IMR-90 (cell line): ENCODE data around the gene MYLK4. TPM values are rescaled to one million over a fixed set of nuclear protein-coding genes. Genes with fewer than 3 reads are reported as not detected.

Experiments
- ATAC-seq: fragments of 200-7000 bp; cut with Tn5 transposase; 2 replicates; pipeline ENCODE4 v1.9.1; 2020; ENCODE audit warnings: low read depth, mild to moderate bottlenecking, moderate library complexity
- BruUV-seq: library from RNA; stranded (reverse); fragments of 400-500 nt; replicated peaks from 2 replicates; lab custom pipeline; 2021; lab: Mats Ljungman, UMichigan
- CTCF ChIA-PET: fragments of 300-600 bp; formaldehyde crosslinking; extraction: SDS; loops from one replicate; lab custom pipeline; 2021; ENCODE audit warnings: antibody characterized with exemption; lab: Yijun Ruan, JAX
- POLR2A ChIA-PET: fragments of 300-600 bp; sonication (Branson Sonifier 250); formaldehyde crosslinking; loops from one replicate; lab custom pipeline; 2022; ENCODE audit warnings: antibody characterized with exemption; ENCODE audit not compliant: unreplicated experiment; lab: Charles Lee
- DNase-seq: peaks from one replicate; pipeline ENCODE4 v3.0.0; 2013
- H2AFZ ChIP-seq: replicated peaks from 2 replicates; pipeline ENCODE3; 2013; ENCODE audit warnings: low read length, mild to moderate bottlenecking; ENCODE audit not compliant: poor library complexity
- H2AK5ac ChIP-seq: 2 replicates; pipeline ENCODE4 v1.6.1; 2013; ENCODE audit warnings: low read depth, low read length, inconsistent platforms
- H2AK9ac ChIP-seq: replicated peaks from 2 replicates; pipeline ENCODE3; 2013; ENCODE audit warnings: mild to moderate bottlenecking, low read depth, low read length, moderate library complexity; ENCODE audit not compliant: poor library complexity
- H2BK120ac ChIP-seq: 2 replicates; pipeline ENCODE4 v1.6.1; 2013; ENCODE audit warnings: low read depth, low read length, inconsistent platforms
- H2BK15ac ChIP-seq: 3 replicates; pipeline ENCODE4 v1.6.1; 2013; ENCODE audit warnings: low read depth, low read length, inconsistent platforms
- H2BK20ac ChIP-seq: 2 replicates; pipeline ENCODE4 v1.6.1; 2013; ENCODE audit warnings: low read depth, mild to moderate bottlenecking, inconsistent platforms, low read length, moderate library complexity
- H2BK5ac ChIP-seq: 2 replicates; pipeline ENCODE4 v1.6.1; 2013; ENCODE audit warnings: mild to moderate bottlenecking, low read depth, low read length, inconsistent platforms; ENCODE audit not compliant: poor library complexity, severe bottlenecking
- H3K14ac ChIP-seq: replicated peaks from 2 replicates; pipeline ENCODE4 v1.6.1; 2013; ENCODE audit warnings: low read depth, low read length, inconsistent platforms
- H3K18ac ChIP-seq: 2 replicates; pipeline ENCODE4 v1.6.1; 2013; ENCODE audit warnings: low read depth, low read length, control low read depth
- H3K23ac ChIP-seq: 2 replicates; pipeline ENCODE4 v1.6.1; 2013; ENCODE audit warnings: low read depth, low read length, inconsistent platforms
- H3K27ac ChIP-seq: 2 replicates; pipeline ENCODE4 v1.5.1; 2013; ENCODE audit warnings: mild to moderate bottlenecking, control low read depth, low read length; ENCODE audit not compliant: insufficient read depth
- H3K27me3 ChIP-seq: 2 replicates; pipeline ENCODE4 v1.6.1; 2013; ENCODE audit warnings: low read length; ENCODE audit not compliant: control insufficient read depth, insufficient read depth
- H3K36me3 ChIP-seq: 2 replicates; pipeline ENCODE4 v1.6.1; 2013; ENCODE audit warnings: low read length, mixed read lengths; ENCODE audit not compliant: control insufficient read depth, insufficient read depth
- H3K4ac ChIP-seq: 2 replicates; pipeline ENCODE4 v1.6.1; 2013; ENCODE audit warnings: low read depth, low read length, inconsistent platforms
- H3K4me1 ChIP-seq: 2 replicates; pipeline ENCODE4 v1.6.1; 2013; ENCODE audit warnings: low read length, mixed read lengths; ENCODE audit not compliant: control insufficient read depth, insufficient read depth
- H3K4me2 ChIP-seq: 2 replicates; pipeline ENCODE4 v1.6.1; 2013; ENCODE audit warnings: low read depth, mild to moderate bottlenecking, control low read depth, low read length, moderate library complexity
- H3K4me3 ChIP-seq: 2 replicates; pipeline ENCODE4 v1.5.1; 2013; ENCODE audit warnings: low read depth, mild to moderate bottlenecking, control low read depth, low read length, moderate library complexity; ENCODE audit not compliant: insufficient read depth
- H3K56ac ChIP-seq: 2 replicates; pipeline ENCODE4 v1.6.1; 2013; ENCODE audit warnings: low read length, inconsistent platforms; ENCODE audit not compliant: insufficient read depth; ENCODE audit errors: extremely low read depth
- H3K79me1 ChIP-seq, 2 experiments: 2 replicates each; pipeline ENCODE4 v1.6.1; 2013; ENCODE audit warnings: low read length in 2 of 2, inconsistent platforms in 1 of 2, low read depth in 1 of 2
- H3K9ac ChIP-seq: 2 replicates; pipeline ENCODE4 v1.6.1; 2013; ENCODE audit warnings: low read depth, low read length, control low read depth
- H3K9me1 ChIP-seq: 2 replicates; pipeline ENCODE4 v1.6.1; 2013; ENCODE audit warnings: low read length, inconsistent platforms; ENCODE audit not compliant: insufficient read depth
- H3K9me3 ChIP-seq: 2 replicates; pipeline ENCODE4 v1.6.1; 2013; ENCODE audit warnings: low read length; ENCODE audit not compliant: control insufficient read depth, insufficient read depth
- H4K20me1 ChIP-seq: 2 replicates; pipeline ENCODE4 v1.6.1; 2013; ENCODE audit warnings: low read length, inconsistent platforms; ENCODE audit not compliant: insufficient read depth
- H4K5ac ChIP-seq: 2 replicates; pipeline ENCODE4 v1.6.1; 2013; ENCODE audit warnings: mild to moderate bottlenecking, low read depth, low read length, control low read depth
- H4K8ac ChIP-seq, 2 experiments: 2 replicates each; pipeline ENCODE4 v1.6.1; 2013; ENCODE audit warnings: low read depth in 2 of 2, low read length in 2 of 2, control low read depth in 1 of 2, inconsistent platforms in 1 of 2
- H4K91ac ChIP-seq: 2 replicates; pipeline ENCODE4 v1.6.1; 2013; ENCODE audit warnings: low read depth, low read length, inconsistent platforms; ENCODE audit not compliant: insufficient read depth
- BHLHE40 ChIP-seq: fragments of 150-350 bp; IDR thresholded peaks from 2 replicates; pipeline ENCODE4 v1.6.1; 2016; ENCODE audit warnings: mild to moderate bottlenecking, low read depth, low read length
- CEBPB ChIP-seq: IDR thresholded peaks from 2 replicates; pipeline ENCODE4 v1.6.1; 2012; ENCODE audit warnings: low read depth, low read length, improper control_type of control experiment
- CTCF ChIP-seq: conservative IDR thresholded peaks from 2 replicates; pipeline ENCODE4 v1.5.1; 2012; ENCODE audit warnings: mild to moderate bottlenecking, low read depth, low read length, improper control_type of control experiment
- ELK1 ChIP-seq: fragments of 150-350 bp; IDR thresholded peaks from 2 replicates; pipeline ENCODE4 v1.6.1; 2016; ENCODE audit warnings: low read depth, mild to moderate bottlenecking, low read length, moderate library complexity, borderline replicate concordance
- MAZ ChIP-seq: IDR thresholded peaks from 2 replicates; pipeline ENCODE4 v1.6.1; 2012; ENCODE audit warnings: low read depth, mild to moderate bottlenecking, low read length, improper control_type of control experiment, moderate library complexity, borderline replicate concordance
- MXI1 ChIP-seq: IDR thresholded peaks from 2 replicates; pipeline ENCODE4 v1.6.1; 2012; ENCODE audit warnings: low read depth, mild to moderate bottlenecking, low read length, moderate library complexity, borderline replicate concordance
- POLR2A ChIP-seq: IDR thresholded peaks from 2 replicates; pipeline ENCODE4 v1.6.1; 2012; ENCODE audit warnings: mild to moderate bottlenecking, low read depth, low read length
- RCOR1 ChIP-seq: IDR thresholded peaks from 2 replicates; pipeline ENCODE4 v1.6.1; 2012; ENCODE audit warnings: mild to moderate bottlenecking, low read length, improper control_type of control experiment; ENCODE audit not compliant: insufficient replicate concordance
- WGBS, 2 experiments: methylation state at CpG; one replicate each; pipeline versions ENCODE4 v1.1.5 to v1.1.7; 2013; ENCODE audit warnings: missing lambda C conversion rate in 2 of 2; ENCODE audit not compliant: insufficient read length in 1 of 2; ENCODE audit errors: extremely low coverage in 2 of 2; 5-methylcytosine and 5-hydroxymethylcytosine counted together
- dilution Hi-C: fragments of 300-500 bp; cut with HindIII; formaldehyde crosslinking; loops from one replicate; pipeline ENCODE4 v1.14.3; 2018; ENCODE audit warnings: low sequenced_read_pairs; ENCODE audit not compliant: unreplicated experiment
- in situ Hi-C: fragments of 300-500 bp; cut with MboI; formaldehyde crosslinking; loops from 3 replicates; pipeline ENCODE4 v1.14.3; 2019; ENCODE audit warnings: low sequenced_read_pairs, inconsistent platforms, mixed read lengths
- intact Hi-C: fragments of 100-400 bp; cut with micrococcal nuclease; formaldehyde crosslinking; loops from 2 replicates; pipeline ENCODE4 v1.10.0; 2022
- polyA plus RNA-seq, 3 experiments: library from polyadenylated mRNA; depleted of rRNA; stranded (reverse); fragments of >200 nt; gene quantifications; 2 replicates each; pipeline ENCODE4 v1.2.3, GENCODE V29; 2012; ENCODE audit warnings: low replicate concordance in 1 of 3
- total RNA-seq: library from RNA; depleted of rRNA; stranded (reverse); fragments of >200 nt; gene quantifications from 2 replicates; pipeline ENCODE4 v1.2.3, GENCODE V29; 2012

MYLK4 gene
- total and polyA plus RNA-seq, 2 of the 4 experiments (the other 2 are of a cell fraction), result under 0.01 to 0.07 TPM

GRCh38 chr6:2669067-2669700, 81.5 kb downstream of the MYLK4 start:
- Histone ChIP-seq H3K9ac (no peak overlapping the region), H4K20me1 (no peaks in the 10 kb centered on the region), H3K4me2 (no peak overlapping the region), H4K91ac (no peak overlapping the region), H2AK9ac (no peak overlapping the region), H2AFZ (no peak overlapping the region), H3K36me3 (no peaks in the 10 kb centered on the region), H3K4me1 (no peaks in the 10 kb centered on the region; the same call in 1 of the 2 replicates), H2AK5ac (no peak overlapping the region), H4K5ac (no peak overlapping the region), H3K27ac (no peak overlapping the region), H3K9me1 (no peaks in the 10 kb centered on the region; the same call in 1 of the 2 replicates), H2BK20ac (no peak overlapping the region), H3K4ac (no peak overlapping the region), H2BK15ac (no peak overlapping the region), H2BK120ac (no peak overlapping the region), H3K4me3 (no peak overlapping the region), H3K56ac (no peak overlapping the region), H3K79me1 (no peaks in the 10 kb centered on the region), H3K27me3 (no peaks in the 10 kb centered on the region), H4K8ac (no peak overlapping the region), H2BK5ac (no peak overlapping the region), H3K23ac (no peak overlapping the region), H3K18ac (no peak overlapping the region), H3K9me3 (no peaks in the 10 kb centered on the region), H3K14ac (no peak overlapping the region)
- 70% methylated on average over 6 of the region's 12 CpGs; no CpG with 5 or more reads in 1 of the 2 experiments for WGBS, 2 experiments
- CTCF ChIA-PET, result no interaction called here
- in situ Hi-C loops (no loop called here), dilution Hi-C loops (no loop called here), intact Hi-C loops (no loop called here)
- no TSS peak for BruUV-seq
- DNase-seq (no peak), ATAC-seq (no peak)
- TF ChIP-seq CEBPB, result no peak
- TF ChIP-seq MAZ, result no peak
- no peak for TF ChIP-seq ELK1
- no peak for TF ChIP-seq MXI1
- TF ChIP-seq POLR2A, result no peak
- TF ChIP-seq RCOR1, result no peak
- TF ChIP-seq CTCF, result no peak
- TF ChIP-seq BHLHE40, result no peak
- POLR2A ChIA-PET, result no interaction called here
